Vagina (tissue), 2 donors: Measurements from ENCODE around the gene CGNL1.

ENCODE experiments used
- POLR2A ChIP-seq, 2 donors: fragments of 450-650 bp; IDR thresholded peaks; one replicate each; pipeline ENCODE4 v1.6.1; 2017; ENCODE audit warnings: antibody characterized with exemption in 2 of 2, mild to moderate bottlenecking in 2 of 2, moderate library complexity in 2 of 2
- TF ChIP-seq, protein P1 (sequence below), 3 experiments: fragments of 450-650 bp in 2 of 3; fragments of 200-600 bp in 1 of 3; sonication (generic) in 1 of 3; IDR thresholded peaks; one replicate each; pipeline ENCODE4 v1.5.1; 2017 to 2019; ENCODE audit warnings: antibody characterized with exemption in 3 of 3, mild to moderate bottlenecking in 2 of 3, moderate library complexity in 2 of 3

DNA sequence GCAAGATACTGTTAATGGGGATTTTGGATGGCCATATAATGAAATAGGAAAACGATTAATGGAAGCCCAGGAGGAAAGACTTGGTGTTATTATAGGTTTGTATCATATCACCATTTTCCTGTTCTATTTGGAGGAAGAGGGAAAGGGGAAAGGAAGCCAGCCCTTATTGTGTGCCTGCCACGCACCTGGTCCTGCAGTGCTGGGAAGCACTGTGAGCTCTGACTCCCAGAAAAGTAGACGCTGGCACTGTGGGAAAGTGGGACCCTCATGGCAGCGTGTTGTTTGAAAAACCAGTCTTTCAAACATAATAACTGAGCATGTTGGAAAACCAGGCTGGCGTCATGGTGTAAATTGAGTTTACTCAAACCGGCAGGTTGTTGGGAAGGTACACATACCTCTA, 22.0 kb downstream of the CGNL1 start:
- TF ChIP-seq POLR2A (IDR thresholded peaks at IDR 0.05), result no peak
- TF ChIP-seq, protein P1, sequence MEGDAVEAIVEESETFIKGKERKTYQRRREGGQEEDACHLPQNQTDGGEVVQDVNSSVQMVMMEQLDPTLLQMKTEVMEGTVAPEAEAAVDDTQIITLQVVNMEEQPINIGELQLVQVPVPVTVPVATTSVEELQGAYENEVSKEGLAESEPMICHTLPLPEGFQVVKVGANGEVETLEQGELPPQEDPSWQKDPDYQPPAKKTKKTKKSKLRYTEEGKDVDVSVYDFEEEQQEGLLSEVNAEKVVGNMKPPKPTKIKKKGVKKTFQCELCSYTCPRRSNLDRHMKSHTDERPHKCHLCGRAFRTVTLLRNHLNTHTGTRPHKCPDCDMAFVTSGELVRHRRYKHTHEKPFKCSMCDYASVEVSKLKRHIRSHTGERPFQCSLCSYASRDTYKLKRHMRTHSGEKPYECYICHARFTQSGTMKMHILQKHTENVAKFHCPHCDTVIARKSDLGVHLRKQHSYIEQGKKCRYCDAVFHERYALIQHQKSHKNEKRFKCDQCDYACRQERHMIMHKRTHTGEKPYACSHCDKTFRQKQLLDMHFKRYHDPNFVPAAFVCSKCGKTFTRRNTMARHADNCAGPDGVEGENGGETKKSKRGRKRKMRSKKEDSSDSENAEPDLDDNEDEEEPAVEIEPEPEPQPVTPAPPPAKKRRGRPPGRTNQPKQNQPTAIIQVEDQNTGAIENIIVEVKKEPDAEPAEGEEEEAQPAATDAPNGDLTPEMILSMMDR (IDR thresholded peaks at IDR 0.05), result no peak
